ENCODE measurements around the gene PLEK. TPM values are rescaled to one million over a fixed set of nuclear protein-coding genes. Genes with fewer than 3 reads are reported as not detected.

The PLEK gene
- total and polyA plus RNA-seq, 9 of the 15 experiments (the other 6 are each of a cell fraction or from before 2014, with no cell fraction given): 0.14 to 1.2 (median 0.36) TPM

- TF ChIP-seq CUX1 (CRISPR knock-in tag; IDR thresholded peaks at IDR 0.05): no peak
- peak; percentile 56; the same call in 1 of the 2 replicates for TF ChIP-seq IRF9 (tag; IDR thresholded peaks at IDR 0.05)
- no peak for TF ChIP-seq RHOXF2B (CRISPR knock-in tag; conservative IDR thresholded peaks at IDR 0.05)
- no peak for TF ChIP-seq SREBF1 (IDR thresholded peaks at IDR 0.05; ENCODE audit: borderline replicate concordance, low read depth, low read length)
- peak; percentile 18; the same call in 1 of the 2 replicates for TF ChIP-seq CTBP1 (IDR thresholded peaks at IDR 0.05; ENCODE audit: borderline replicate concordance)
- no peak for TF ChIP-seq RUNX1 (IDR thresholded peaks at IDR 0.05; ENCODE audit: low read depth)
- no peak for TF ChIP-seq HEY1 (CRISPR knock-in tag; IDR thresholded peaks at IDR 0.05; ENCODE audit: borderline replicate concordance)
- TF ChIP-seq KLF1 (tag; IDR thresholded peaks at IDR 0.05): no peak
- TF ChIP-seq FOXJ3 (CRISPR knock-in tag; IDR thresholded peaks at IDR 0.05): no peak
- TF ChIP-seq ZBTB33 (CRISPR knock-in tag; IDR thresholded peaks at IDR 0.05): no peak
- no peak for TF ChIP-seq ZNF586 (CRISPR knock-in tag; conservative IDR thresholded peaks at IDR 0.05)
- no peak for TF ChIP-seq CBX2 (IDR thresholded peaks at IDR 0.05; ENCODE audit: insufficient read depth, low read length, poor library complexity, severe bottlenecking)
- TF ChIP-seq TSC22D4 (tag; IDR thresholded peaks at IDR 0.05): no peak
- no peak for TF ChIP-seq SLC30A9 (CRISPR knock-in tag; IDR thresholded peaks at IDR 0.05)
- TF ChIP-seq CCAR2 (IDR thresholded peaks at IDR 0.05; ENCODE audit: low read depth, low read length): no peak
- TF ChIP-seq FUS (optimal IDR thresholded peaks at IDR 0.05; ENCODE audit: low read depth, low read length): no peak
- TF ChIP-seq SRSF1 (IDR thresholded peaks at IDR 0.05; ENCODE audit: low read depth, low read length): no peak
- TF ChIP-seq FOXK1 (CRISPR knock-in tag; IDR thresholded peaks at IDR 0.05; ENCODE audit: borderline replicate concordance): no peak
Observed at GRCh38 chr2:68441179-68441993, 76.3 kb downstream of the PLEK start (continued).
